K562 (cell line): ENCODE results near the gene PDE3A. TPM values are rescaled to one million over a fixed set of nuclear protein-coding genes. Genes with fewer than 3 reads are reported as not detected.

Experiments used
- ATAC-seq: fragments of 200-7000 bp; cut with Tn5 transposase; 3 replicates; pipeline ENCODE4 v1.9.1; 2020; ENCODE audit warnings: moderate library complexity
- BruUV-seq: library from RNA; stranded (reverse); fragments of 400-500 nt; replicated peaks from 2 replicates; lab custom pipeline; 2021; lab: Mats Ljungman, UMichigan
- CTCF ChIA-PET: fragments of 300-600 bp; formaldehyde crosslinking; extraction: SDS; loops from one replicate; lab custom pipeline; 2021; ENCODE audit warnings: low intra/inter-chr PET ratio; lab: Yijun Ruan, JAX
- POLR2A ChIA-PET: fragments of 300-600, 350-650 bp; sonication (Branson Sonifier 250); formaldehyde crosslinking; extraction: SDS; loops from one replicate; lab custom pipeline; 2021; ENCODE audit warnings: antibody characterized with exemption, inconsistent platforms; lab: Yijun Ruan, JAX
- DNase-seq, 4 experiments: peaks; one replicate each; pipeline versions ENCODE4 v3.0.0 to v3.0.0-alpha.2; 2011 to 2018; ENCODE audit warnings: low spot score in 3 of 4, mixed read lengths in 3 of 4; ENCODE audit errors: extremely low read depth in 1 of 4
- FAIRE-seq: peaks from 2 replicates; lab custom pipeline; 2011; peaks lifted over from hg19 to GRCh38; lab: Jason Lieb, UNC
- H2AFZ ChIP-seq: 2 replicates; pipeline ENCODE4 v1.6.0; 2011; ENCODE audit warnings: low read depth, low read length, control low read depth, inconsistent platforms
- H3K27ac ChIP-seq: fragments of 200-600 bp; 3 replicates; pipeline ENCODE4 v1.8.0; 2011; ENCODE audit warnings: low read depth, mild to moderate bottlenecking, control low read depth, inconsistent platforms, low read length, moderate library complexity, mixed read lengths; ENCODE audit errors: extremely low read depth
- H3K27me3 ChIP-seq, 2 experiments: fragments of 300-600 bp in 1 of 2; 2 replicates in 1 of 2; 3 replicates in 1 of 2; pipeline versions ENCODE4 v1.6.0 to v1.8.0; 2011; ENCODE audit warnings: inconsistent platforms in 2 of 2, low read length in 2 of 2, mild to moderate bottlenecking in 1 of 2, mixed read lengths in 1 of 2, moderate library complexity in 1 of 2; ENCODE audit not compliant: control insufficient read depth in 2 of 2, insufficient read depth in 2 of 2
- H3K36me3 ChIP-seq: fragments of 300-600 bp; 3 replicates; pipeline ENCODE4 v1.8.0; 2011; ENCODE audit warnings: mild to moderate bottlenecking, low read length, inconsistent platforms; ENCODE audit not compliant: control insufficient read depth, insufficient read depth
- H3K4me1 ChIP-seq, 2 experiments: fragments of 200-600 bp in 1 of 2; replicated peaks in 1 of 2; 2 replicates in 1 of 2; 3 replicates in 1 of 2; pipeline versions ENCODE4 v1.5.1 to v1.8.0; 2011; ENCODE audit warnings: inconsistent platforms in 2 of 2, low read length in 2 of 2, mild to moderate bottlenecking in 1 of 2, mixed read lengths in 1 of 2, moderate library complexity in 1 of 2; ENCODE audit not compliant: control insufficient read depth in 2 of 2, insufficient read depth in 2 of 2
- H3K4me2 ChIP-seq: 2 replicates; pipeline ENCODE4 v1.6.1; 2011; ENCODE audit warnings: low read length, control low read depth, inconsistent platforms, mixed read lengths; ENCODE audit not compliant: insufficient read depth
- H3K4me3 ChIP-seq: fragments of 200-600 bp; sonication (generic), shearing (Covaris generic); 2 replicates; pipeline ENCODE4 v1.5.1; 2016; ENCODE audit warnings: control low read depth, inconsistent platforms
- H3K79me2 ChIP-seq: fragments of 200-600 bp; 3 replicates; pipeline ENCODE4 v1.8.0; 2011; ENCODE audit warnings: low read length, inconsistent platforms; ENCODE audit not compliant: control insufficient read depth, insufficient read depth
- H3K9ac ChIP-seq, 2 experiments: 2 replicates each; pipeline versions ENCODE4 v1.6.0 to v1.6.1; 2011; ENCODE audit warnings: low read depth in 2 of 2, low read length in 2 of 2, control low read depth in 1 of 2, inconsistent platforms in 1 of 2, mild to moderate bottlenecking in 1 of 2, mixed read lengths in 1 of 2; ENCODE audit not compliant: insufficient read depth in 1 of 2
- H3K9me1 ChIP-seq: one replicate; pipeline ENCODE4 v1.6.0; 2011; ENCODE audit warnings: inconsistent platforms, mild to moderate bottlenecking, low read length, moderate library complexity; ENCODE audit not compliant: control insufficient read depth, insufficient read depth
- H3K9me3 ChIP-seq: replicated peaks from 2 replicates; pipeline ENCODE4 v1.5.1; 2011; ENCODE audit warnings: low read depth, low read length, inconsistent platforms; ENCODE audit not compliant: control insufficient read depth, insufficient read depth
- H4K20me1 ChIP-seq: replicated peaks from 2 replicates; pipeline ENCODE4 v1.6.1; 2011; ENCODE audit warnings: low read length, inconsistent platforms, mixed read lengths; ENCODE audit not compliant: control insufficient read depth, insufficient read depth
- CBX8 ChIP-seq: fragments of 200-600 bp; sonication (generic); IDR thresholded peaks from 2 replicates; pipeline ENCODE4 v1.6.1; 2012; ENCODE audit warnings: borderline replicate concordance, mixed run types, low read depth, mild to moderate bottlenecking, moderate library complexity, mixed read lengths, low read length, control low read depth, inconsistent platforms; ENCODE audit not compliant: poor library complexity, severe bottlenecking; ENCODE audit errors: extremely low read depth
- ERF ChIP-seq: fragments of 450-650 bp; formaldehyde crosslinking; IDR thresholded peaks from 2 replicates; pipeline ENCODE4 v1.4.0; 2020; ENCODE audit warnings: mild to moderate bottlenecking, mixed read lengths
- KAT2B ChIP-seq: IDR thresholded peaks from one replicate; pipeline ENCODE4 v1.6.1; 2012; ENCODE audit warnings: low read depth, mild to moderate bottlenecking, control low read depth, inconsistent platforms, low read length, moderate library complexity
- L3MBTL2 ChIP-seq: fragments of 450-650 bp; IDR thresholded peaks from 2 replicates; pipeline ENCODE4 v1.6.1; 2016; ENCODE audit warnings: mild to moderate bottlenecking, moderate library complexity
- POLR2H ChIP-seq: IDR thresholded peaks from 2 replicates; pipeline ENCODE4 v1.6.1; 2016; ENCODE audit warnings: missing genetic modification characterization, low read depth, mild to moderate bottlenecking, control low read depth, missing compliant biosample characterization, moderate library complexity
- RCOR1 ChIP-seq, 2 experiments: IDR thresholded peaks; 2 replicates each; pipeline ENCODE4 v1.6.1; 2012; ENCODE audit warnings: low read depth in 2 of 2, low read length in 2 of 2, borderline replicate concordance in 1 of 2, improper control_type of control experiment in 1 of 2
- SRF ChIP-seq, 2 experiments: fragments of 250-450, 450-650 bp in 1 of 2; sonication (Bioruptor Pico) in 1 of 2; sonication (generic) in 1 of 2; formaldehyde crosslinking; IDR thresholded peaks; 2 replicates each; pipeline versions ENCODE4 v1.5.0 to v1.5.1; 2020 to 2022; ENCODE audit warnings: mild to moderate bottlenecking in 1 of 2, missing genetic modification reagents in 1 of 2
- TCF3 ChIP-seq: sonication (generic); formaldehyde crosslinking; IDR thresholded peaks from 2 replicates; pipeline ENCODE4 v1.4.0; 2020; ENCODE audit warnings: mild to moderate bottlenecking, missing genetic modification reagents
- ZBTB33 ChIP-seq: sonication (generic); formaldehyde crosslinking; IDR thresholded peaks from 2 replicates; pipeline ENCODE4 v1.8.1; 2023; ENCODE audit warnings: mild to moderate bottlenecking, missing genetic modification reagents
- ZNF232 ChIP-seq: sonication (generic); formaldehyde crosslinking; IDR thresholded peaks from 2 replicates; pipeline ENCODE4 v1.8.0; 2022; ENCODE audit warnings: mild to moderate bottlenecking, missing genetic modification reagents
- ZNF316 ChIP-seq: fragments of 450-650 bp; IDR thresholded peaks from 2 replicates; pipeline ENCODE4 v1.6.1; 2016
- ZNF589 ChIP-seq: fragments of 200-800 bp; sonication (Bioruptor generic); IDR thresholded peaks from 2 replicates; pipeline ENCODE4 v1.6.1; 2016; ENCODE audit warnings: low read depth, missing genetic modification characterization, missing compliant biosample characterization
- ZNF717 ChIP-seq: fragments of 250-450 bp; sonication (Bioruptor Pico); IDR thresholded peaks from 2 replicates; pipeline ENCODE4 v1.5.0; 2021
- ZNF830 ChIP-seq: fragments of 250-450 bp; sonication (Bioruptor Pico); IDR thresholded peaks from 2 replicates; pipeline ENCODE4 v1.5.0; 2021; ENCODE audit warnings: mild to moderate bottlenecking
- WGBS: fragments of 100-300 bp; shearing (Covaris generic); methylation state at CpG from one replicate; pipeline ENCODE4 v1.1.6; 2016; ENCODE audit warnings: low coverage, mixed read lengths; ENCODE audit not compliant: insufficient coverage; ENCODE audit errors: missing lambda C conversion rate; 5-methylcytosine and 5-hydroxymethylcytosine counted together
- in situ Hi-C: fragments of 300-500 bp; cut with MboI; formaldehyde crosslinking; loops from 4 replicates; pipeline ENCODE4 v1.15.0; 2018; ENCODE audit warnings: inconsistent platforms, mixed read lengths
- intact Hi-C: fragments of 100-400 bp; cut with micrococcal nuclease; formaldehyde crosslinking; loops from 2 replicates; pipeline ENCODE4 v1.14.2; 2022
- polyA plus RNA-seq, 8 experiments: library from polyadenylated mRNA; depleted of rRNA in 4 of 8; stranded (reverse) in 5 of 8; unstranded in 3 of 8; fragments of >200 nt; fragmentation: Nextera tagmentation in 2 of 8; fragmentation: Illumina TruSeq in 1 of 8; extraction: Ambion mirVana in 2 of 8; extraction: Trizol in 1 of 8; gene quantifications; 2 replicates each; pipeline versions ENCODE4 v1.2.1 to v1.2.3, GENCODE V29; 2011 to 2014; ENCODE audit warnings: inconsistent platforms in 1 of 8, missing spikeins in 1 of 8
- total RNA-seq, 7 experiments: library from RNA; depleted of rRNA in 6 of 7; stranded (reverse); fragments of >200 nt in 6 of 7; fragmentation: Illumina TruSeq in 2 of 7; extraction: Trizol in 2 of 7; gene quantifications; 2 replicates each; pipeline versions ENCODE4 v1.2.1 to v1.2.3, GENCODE V29; 2011 to 2021; ENCODE audit warnings: low replicate concordance in 1 of 7
- TF ChIP-seq, protein P1 (sequence below): fragments of 450-650 bp; IDR thresholded peaks from 2 replicates; pipeline ENCODE4 v1.6.1; 2016; ENCODE audit warnings: mild to moderate bottlenecking

The PDE3A gene
- total and polyA plus RNA-seq, 9 of the 15 experiments (the other 6 are each of a cell fraction or from before 2014, with no cell fraction given) = 0.02 TPM; not detected in 8

DNA sequence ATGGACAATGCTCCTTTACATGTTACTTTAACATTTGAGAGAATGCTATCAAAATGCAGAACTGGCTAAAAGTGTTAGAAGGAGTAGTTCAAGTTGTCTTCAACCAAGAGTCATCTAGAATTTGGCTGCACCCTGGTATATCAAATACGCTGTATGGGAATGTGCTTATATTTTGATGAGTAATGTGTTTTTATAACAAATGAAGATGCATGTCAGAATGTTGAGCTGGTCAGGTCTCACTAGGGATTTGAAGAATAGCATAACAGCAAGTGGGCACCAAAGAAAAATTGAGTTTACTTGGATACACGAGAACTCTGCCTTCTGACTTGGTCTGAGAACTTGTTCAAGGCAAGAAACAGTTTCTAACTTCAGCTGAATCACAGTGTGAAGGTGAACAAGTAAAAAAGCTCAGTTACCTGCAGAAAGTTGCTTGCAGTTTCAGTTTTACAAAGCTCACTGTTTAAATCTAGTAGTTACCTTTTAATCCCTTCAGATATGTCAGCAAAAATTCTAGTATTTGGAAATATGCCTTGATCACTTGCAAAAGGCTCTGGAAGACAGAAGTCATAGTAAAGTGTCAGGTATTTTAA is 82.3 kb downstream of the PDE3A start:
- Histone ChIP-seq H3K27me3 (no peaks in the 10 kb centered on the region), H2AFZ (no peak overlapping the region), H3K27ac (no peak overlapping the region), H3K9me3 (no peaks in the 10 kb centered on the region), H3K9me1 (no peaks in the 10 kb centered on the region), H3K4me3 (no peak overlapping the region), H3K4me1 (no peaks in the 10 kb centered on the region), H4K20me1 (no peaks in the 10 kb centered on the region), H3K4me2 (no peak overlapping the region), H3K36me3 (no peaks in the 10 kb centered on the region), H3K79me2 (no peaks in the 10 kb centered on the region), H3K9ac (no peak overlapping the region)
- ChIA-PET POLR2A (no interaction called here), CTCF (no interaction called here)
- in situ Hi-C loops = no loop called here
- no peak for ATAC-seq
- DNase-seq = no peak
- WGBS = 5% methylated on average over 2 of the region's 2 CpGs
- no peak for FAIRE-seq
- no TSS peak for BruUV-seq
- intact Hi-C loops = no loop called here
- TF ChIP-seq POLR2H (tag) = no peak
- TF ChIP-seq ZNF589 (CRISPR knock-in tag) = no peak
- TF ChIP-seq ZNF717 (CRISPR knock-in tag) = no peak
- no peak for TF ChIP-seq KAT2B
- no peak for TF ChIP-seq ERF
- TF ChIP-seq ZNF830 (CRISPR knock-in tag) = no peak
- TF ChIP-seq ZBTB33 (CRISPR knock-in tag) = no peak
- TF ChIP-seq RCOR1 (IDR thresholded peaks at IDR 0.05; ENCODE audit: borderline replicate concordance in 1 of 2, low read depth in 2 of 2, low read length in 2 of 2) = no peak
- TF ChIP-seq CBX8 = no peak
- TF ChIP-seq ZNF316 = no peak
- TF ChIP-seq SRF (CRISPR knock-in tag; IDR thresholded peaks at IDR 0.05) = no peak
- TF ChIP-seq ZNF232 = no peak
- TF ChIP-seq L3MBTL2 = no peak
- TF ChIP-seq, protein P1, sequence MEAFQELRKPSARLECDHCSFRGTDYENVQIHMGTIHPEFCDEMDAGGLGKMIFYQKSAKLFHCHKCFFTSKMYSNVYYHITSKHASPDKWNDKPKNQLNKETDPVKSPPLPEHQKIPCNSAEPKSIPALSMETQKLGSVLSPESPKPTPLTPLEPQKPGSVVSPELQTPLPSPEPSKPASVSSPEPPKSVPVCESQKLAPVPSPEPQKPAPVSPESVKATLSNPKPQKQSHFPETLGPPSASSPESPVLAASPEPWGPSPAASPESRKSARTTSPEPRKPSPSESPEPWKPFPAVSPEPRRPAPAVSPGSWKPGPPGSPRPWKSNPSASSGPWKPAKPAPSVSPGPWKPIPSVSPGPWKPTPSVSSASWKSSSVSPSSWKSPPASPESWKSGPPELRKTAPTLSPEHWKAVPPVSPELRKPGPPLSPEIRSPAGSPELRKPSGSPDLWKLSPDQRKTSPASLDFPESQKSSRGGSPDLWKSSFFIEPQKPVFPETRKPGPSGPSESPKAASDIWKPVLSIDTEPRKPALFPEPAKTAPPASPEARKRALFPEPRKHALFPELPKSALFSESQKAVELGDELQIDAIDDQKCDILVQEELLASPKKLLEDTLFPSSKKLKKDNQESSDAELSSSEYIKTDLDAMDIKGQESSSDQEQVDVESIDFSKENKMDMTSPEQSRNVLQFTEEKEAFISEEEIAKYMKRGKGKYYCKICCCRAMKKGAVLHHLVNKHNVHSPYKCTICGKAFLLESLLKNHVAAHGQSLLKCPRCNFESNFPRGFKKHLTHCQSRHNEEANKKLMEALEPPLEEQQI = no peak
- no peak for TF ChIP-seq TCF3 (CRISPR knock-in tag)
